Osteoblast (primary cell): Measurements from ENCODE around the gene SLC2A3. TPM values are rescaled to one million over a fixed set of nuclear protein-coding genes. Genes with fewer than 3 reads are reported as not detected.
A peak's percentile ranks its signal among the peaks of the same experiment; 100 is the strongest.
"Not testable (repeated sequence)": the region's sequence is repeated elsewhere in the genome, so short reads cannot be mapped to it uniquely, and the experiment has no call there.

ENCODE experiments used
- DNase-seq: peaks from one replicate; pipeline ENCODE4 v3.0.0; 2011; ENCODE audit warnings: low spot score, mixed read lengths; ENCODE audit not compliant: insufficient read length; ENCODE audit errors: missing footprints
- H2AFZ ChIP-seq: 2 replicates; pipeline ENCODE4 v1.6.0; 2011; ENCODE audit warnings: mild to moderate bottlenecking, low read length
- H3K27ac ChIP-seq: 2 replicates; pipeline ENCODE4 v1.5.1; 2011; ENCODE audit warnings: mild to moderate bottlenecking, low read depth, low read length, moderate library complexity
- H3K27me3 ChIP-seq: 2 replicates; pipeline ENCODE4 v1.6.0; 2012; ENCODE audit warnings: mild to moderate bottlenecking, control low read depth, inconsistent platforms, low read length, moderate library complexity; ENCODE audit not compliant: insufficient read depth
- H3K36me3 ChIP-seq: 2 replicates; pipeline ENCODE4 v1.5.1; 2011; ENCODE audit warnings: mild to moderate bottlenecking, low read length, control low read depth, moderate library complexity; ENCODE audit not compliant: insufficient read depth
- H3K4me1 ChIP-seq: 2 replicates; pipeline ENCODE4 v1.5.1; 2011; ENCODE audit warnings: mild to moderate bottlenecking, low read length, control low read depth, moderate library complexity; ENCODE audit not compliant: insufficient read depth
- H3K4me2 ChIP-seq: 2 replicates; pipeline ENCODE4 v1.6.0; 2011; ENCODE audit warnings: mild to moderate bottlenecking, low read length; ENCODE audit not compliant: insufficient read depth
- H3K4me3 ChIP-seq: fragments of 200-600 bp; sonication (generic); 3 replicates; pipeline ENCODE4 v1.5.1; 2012; ENCODE audit warnings: mild to moderate bottlenecking, low read length, inconsistent platforms; ENCODE audit not compliant: insufficient read depth
- H3K79me2 ChIP-seq: 2 replicates; pipeline ENCODE4 v1.6.0; 2012; ENCODE audit warnings: mild to moderate bottlenecking, low read length, control low read depth, inconsistent platforms; ENCODE audit not compliant: insufficient read depth
- H3K9me3 ChIP-seq: 2 replicates; pipeline ENCODE4 v1.5.1; 2011; ENCODE audit warnings: low read depth, low read length, control low read depth
- H4K20me1 ChIP-seq: 2 replicates; pipeline ENCODE4 v1.6.0; 2012; ENCODE audit warnings: mild to moderate bottlenecking, low read length, control low read depth; ENCODE audit not compliant: insufficient read depth
- total RNA-seq: library from RNA; depleted of rRNA; stranded (reverse); fragments of >200 nt; gene quantifications from 2 replicates; pipeline ENCODE4 v1.2.3, GENCODE V29; 2012
- TF ChIP-seq, protein P1 (sequence below): IDR thresholded peaks from 2 replicates; pipeline ENCODE4 v1.5.1; 2011; ENCODE audit warnings: mild to moderate bottlenecking, low read depth, low read length, moderate library complexity; ENCODE audit errors: extremely low read depth

Gene SLC2A3
- total RNA-seq, 1 donor: 143 TPM

DNA sequence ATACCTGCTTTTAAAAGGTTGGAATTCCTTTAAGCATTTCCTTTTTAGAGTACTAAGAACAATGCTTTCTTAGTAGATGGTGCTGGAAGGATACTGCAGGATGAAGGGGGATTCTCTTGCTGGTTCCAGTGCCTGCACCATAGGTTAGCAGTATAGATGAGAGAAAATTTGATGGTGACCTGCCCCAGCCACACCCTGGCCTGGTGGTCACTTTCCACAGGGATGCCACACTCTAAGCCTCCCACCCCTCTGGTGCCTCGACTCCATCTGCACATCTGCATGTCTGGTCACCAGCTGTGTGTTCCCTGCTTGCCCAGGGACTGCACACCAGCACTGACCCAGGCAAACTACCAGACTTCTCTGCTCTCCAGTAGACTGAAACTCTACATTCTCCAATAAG lies 19.1 kb downstream of the SLC2A3 start:
- Histone ChIP-seq H2AFZ (no peak overlapping the region), H3K4me1 (no peaks in the 10 kb centered on the region), H4K20me1 (peaks cover 12% of the 10 kb centered on the region), H3K4me3 (no peak overlapping the region), H3K36me3 (peaks cover 28% of the 10 kb centered on the region), H3K27me3 (no peaks in the 10 kb centered on the region), H3K79me2 (peaks cover under 1% of the 10 kb centered on the region), H3K4me2 (no peak overlapping the region), H3K9me3 (no peaks in the 10 kb centered on the region), H3K27ac (no peak overlapping the region)
- TF ChIP-seq, protein P1, sequence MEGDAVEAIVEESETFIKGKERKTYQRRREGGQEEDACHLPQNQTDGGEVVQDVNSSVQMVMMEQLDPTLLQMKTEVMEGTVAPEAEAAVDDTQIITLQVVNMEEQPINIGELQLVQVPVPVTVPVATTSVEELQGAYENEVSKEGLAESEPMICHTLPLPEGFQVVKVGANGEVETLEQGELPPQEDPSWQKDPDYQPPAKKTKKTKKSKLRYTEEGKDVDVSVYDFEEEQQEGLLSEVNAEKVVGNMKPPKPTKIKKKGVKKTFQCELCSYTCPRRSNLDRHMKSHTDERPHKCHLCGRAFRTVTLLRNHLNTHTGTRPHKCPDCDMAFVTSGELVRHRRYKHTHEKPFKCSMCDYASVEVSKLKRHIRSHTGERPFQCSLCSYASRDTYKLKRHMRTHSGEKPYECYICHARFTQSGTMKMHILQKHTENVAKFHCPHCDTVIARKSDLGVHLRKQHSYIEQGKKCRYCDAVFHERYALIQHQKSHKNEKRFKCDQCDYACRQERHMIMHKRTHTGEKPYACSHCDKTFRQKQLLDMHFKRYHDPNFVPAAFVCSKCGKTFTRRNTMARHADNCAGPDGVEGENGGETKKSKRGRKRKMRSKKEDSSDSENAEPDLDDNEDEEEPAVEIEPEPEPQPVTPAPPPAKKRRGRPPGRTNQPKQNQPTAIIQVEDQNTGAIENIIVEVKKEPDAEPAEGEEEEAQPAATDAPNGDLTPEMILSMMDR: no peak
- no peak for DNase-seq

DNA sequence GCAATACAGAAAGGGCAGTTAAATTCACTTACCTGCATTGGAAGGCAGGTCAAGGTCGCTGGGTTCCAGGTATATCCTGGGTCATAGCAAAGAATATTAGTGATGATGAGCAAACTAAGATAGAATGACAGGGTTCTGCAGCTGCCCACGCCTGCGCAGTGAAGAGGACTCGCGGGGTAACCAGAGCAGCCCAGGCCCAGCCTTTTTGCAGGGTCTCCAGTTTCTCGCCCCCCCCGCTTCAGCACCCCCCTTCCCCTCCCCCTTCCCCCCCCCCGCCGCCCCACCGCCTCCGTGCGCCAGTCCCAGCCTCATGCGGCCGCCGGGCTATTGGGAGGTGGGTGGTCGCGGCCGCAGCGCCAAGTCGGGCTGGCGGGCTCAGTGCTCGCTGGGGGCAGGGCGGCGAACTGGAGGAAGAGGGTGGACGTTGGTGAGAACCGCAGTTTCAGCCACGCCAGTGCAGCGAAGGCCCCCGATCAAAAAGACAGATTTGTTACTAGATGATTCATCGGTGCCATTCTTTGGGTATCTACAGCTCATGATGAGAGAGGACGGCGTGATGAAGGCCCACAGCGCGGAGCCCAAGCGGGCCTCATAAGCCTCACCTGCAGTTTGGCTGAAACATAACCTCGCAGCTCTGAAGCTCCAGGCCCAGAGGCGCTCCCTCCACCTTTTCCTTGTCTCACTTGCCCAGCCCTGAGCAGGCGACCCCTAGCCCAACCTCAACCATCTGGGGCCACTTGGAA lies 20.2 kb downstream of the SLC2A3 start:
- DNase-seq: peak; percentile 77
- peak overlapping the region; percentile 64 for H3K4me3 ChIP-seq
- TF ChIP-seq, protein P1: no peak
- H3K4me1 ChIP-seq: no peaks in the 10 kb centered on the region
- peaks cover 12% of the 10 kb centered on the region for H4K20me1 ChIP-seq
- no peaks in the 10 kb centered on the region for H3K79me2 ChIP-seq
- no peaks in the 10 kb centered on the region for H3K9me3 ChIP-seq
- no peaks in the 10 kb centered on the region for H3K27me3 ChIP-seq
- no peak overlapping the region for H3K27ac ChIP-seq
- H3K4me2 ChIP-seq: peak overlapping the region; percentile 75
- peaks cover 17% of the 10 kb centered on the region for H3K36me3 ChIP-seq
- H2AFZ ChIP-seq: no peak overlapping the region

DNA sequence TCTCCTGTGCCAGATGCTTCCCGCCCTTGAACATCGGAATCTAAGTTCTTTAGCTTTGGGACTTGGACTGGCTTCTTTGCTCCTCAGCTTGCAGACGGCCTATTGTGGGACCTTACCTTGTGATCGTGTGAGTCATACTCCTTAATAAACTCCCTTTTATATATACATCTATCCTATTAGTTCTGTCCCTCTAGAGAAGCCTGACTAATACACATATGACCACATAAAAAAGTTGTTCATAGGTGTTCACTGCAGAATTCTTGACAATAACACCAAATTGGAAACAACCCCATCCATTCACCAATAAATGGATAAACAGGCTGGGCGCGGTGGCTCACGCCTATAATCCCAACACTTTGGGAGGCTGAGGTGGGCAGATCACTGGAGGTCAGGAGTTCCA lies 25.9 kb downstream of the SLC2A3 start:
- DNase-seq, H4K20me1 ChIP-seq, H3K79me2 ChIP-seq, H3K4me3 ChIP-seq, H3K36me3 ChIP-seq, H3K27me3 ChIP-seq, H3K9me3 ChIP-seq, H3K4me2 ChIP-seq, H3K27ac ChIP-seq, H3K4me1 ChIP-seq, H2AFZ ChIP-seq: not testable (repeated sequence)

DNA sequence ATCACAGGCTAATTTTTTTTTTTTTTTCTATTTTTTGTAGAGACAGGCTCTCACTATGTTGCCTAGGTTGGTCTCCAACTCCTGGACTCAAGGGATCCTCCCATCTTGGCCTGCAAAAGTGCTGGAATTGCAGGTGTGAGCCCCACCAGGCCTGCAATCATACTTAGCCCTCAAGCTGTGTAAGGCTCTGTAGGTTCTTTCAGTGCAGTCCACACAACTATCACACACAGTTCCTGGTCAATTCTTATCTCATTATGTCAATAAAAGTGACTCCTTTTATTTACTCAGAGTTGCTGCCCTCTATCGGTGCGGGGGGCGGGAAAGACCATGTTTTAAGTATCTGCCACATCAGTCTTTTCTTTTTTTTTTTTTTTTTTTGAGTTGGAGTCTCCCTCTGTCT lies 29.0 kb downstream of the SLC2A3 start:
- Histone ChIP-seq H3K4me3 (no peak overlapping the region), H2AFZ (no peak overlapping the region), H3K27me3 (no peaks in the 10 kb centered on the region), H3K4me1 (peaks cover 3% of the 10 kb centered on the region), H3K4me2 (no peak overlapping the region), H3K79me2 (no peaks in the 10 kb centered on the region), H3K36me3 (no peaks in the 10 kb centered on the region), H3K9me3 (no peaks in the 10 kb centered on the region), H4K20me1 (no peaks in the 10 kb centered on the region), H3K27ac (no peak overlapping the region)
- TF ChIP-seq, protein P1: peak; percentile 58
- DNase-seq: no peak

DNA sequence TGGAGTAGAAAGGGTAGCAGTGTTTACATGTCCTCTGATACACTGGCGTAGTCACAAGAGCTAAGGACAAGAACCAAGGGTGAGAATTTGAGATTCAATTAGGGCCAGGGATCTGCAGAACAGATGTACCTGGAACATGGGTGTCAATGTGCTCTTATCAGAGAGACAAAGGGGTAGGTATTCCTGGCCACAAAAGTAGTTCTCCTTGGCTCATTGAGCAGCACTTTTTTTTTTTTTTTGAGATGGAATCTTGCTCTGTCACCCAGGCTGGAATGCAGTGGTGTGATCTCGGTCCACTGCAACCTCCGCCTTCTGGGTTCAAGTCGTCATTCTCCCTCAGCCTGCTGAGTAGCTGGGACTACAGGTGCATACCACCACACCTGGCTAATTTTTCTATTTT lies 29.7 kb downstream of the SLC2A3 start:
- H3K27ac ChIP-seq, H3K4me3 ChIP-seq, H2AFZ ChIP-seq, H3K27me3 ChIP-seq, H3K9me3 ChIP-seq, H3K4me2 ChIP-seq, DNase-seq, H3K4me1 ChIP-seq, H3K79me2 ChIP-seq, H4K20me1 ChIP-seq, H3K36me3 ChIP-seq: not testable (repeated sequence)

DNA sequence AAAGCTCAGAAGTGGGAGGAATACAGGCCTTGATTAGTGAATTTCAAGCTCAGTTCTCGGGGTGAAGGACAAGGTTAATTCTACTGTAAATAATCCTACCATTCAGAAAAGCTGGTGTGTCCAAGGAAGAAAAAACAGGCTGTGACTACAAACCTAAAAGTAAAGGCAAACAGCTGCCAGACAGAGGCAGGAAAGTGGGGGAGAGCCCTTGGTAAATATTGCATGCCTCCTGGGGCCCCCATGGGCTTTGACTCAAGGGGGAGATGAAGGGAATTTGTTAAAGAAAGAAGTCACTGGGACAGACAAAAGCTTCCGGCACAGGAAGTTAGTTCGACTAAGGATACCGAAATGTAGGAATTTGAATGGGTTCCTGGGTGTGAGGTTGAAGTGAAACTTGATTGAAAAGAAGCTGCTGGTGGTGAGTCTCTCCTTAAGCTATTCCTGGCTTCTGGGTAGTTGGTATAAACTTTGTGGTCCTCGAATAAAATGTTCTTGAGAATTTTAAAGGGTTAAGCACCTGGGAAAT lies 30.3 kb downstream of the SLC2A3 start:
- Histone ChIP-seq H2AFZ (peak overlapping the region; percentile 80), H3K4me2 (peak overlapping the region; percentile 71)
- not testable (repeated sequence) for H3K9me3 ChIP-seq, H3K27ac ChIP-seq, H3K4me1 ChIP-seq, H3K4me3 ChIP-seq, H4K20me1 ChIP-seq, H3K79me2 ChIP-seq, H3K27me3 ChIP-seq, DNase-seq, H3K36me3 ChIP-seq
